Stimulated activated CD8-positive, alpha-beta memory T cell treated with anti-CD3 and anti-CD28 coated beads, Interleukin-4, amount 100 ng/mL, for 4 hours (primary cell): ENCODE results near the gene MKNK1.
A peak's percentile ranks its signal among the peaks of the same experiment; 100 is the strongest.

Experiments
- DNase-seq, 2 donors: peaks; one replicate each; pipeline ENCODE4 v3.0.0-alpha.2; 2020; ENCODE audit warnings: low read depth in 2 of 2, low spot score in 1 of 2

The MKNK1 gene

GRCh38 chr1:46544561-46545240, 59.4 kb downstream of the MKNK1 start:
- no peak for DNase-seq

- no peak for DNase-seq
Measured at GRCh38 chr1:46543761-46544560, 60.1 kb downstream of the MKNK1 start.

- DNase-seq, result no peak
Measured at GRCh38 chr1:46543382-46543760, 60.7 kb downstream of the MKNK1 start.

- DNase-seq, result no peak
Measured at GRCh38 chr1:46539972-46540371, 64.1 kb downstream of the MKNK1 start.

GRCh38 chr1:46538147-46538546, 65.9 kb downstream of the MKNK1 start:
- DNase-seq, result no peak

GRCh38 chr1:46537651-46538050, 66.4 kb downstream of the MKNK1 start:
- no peak for DNase-seq

- no peak for DNase-seq
Measured at GRCh38 chr1:46536527-46536926, 67.5 kb downstream of the MKNK1 start.

GRCh38 chr1:46535063-46535462, 69.0 kb downstream of the MKNK1 start:
- no peak for DNase-seq

GRCh38 chr1:46533179-46533864, 70.7 kb downstream of the MKNK1 start:
- peak in 1 of 2 donors; percentile 23 for DNase-seq

- peak; percentile 45 to 49 for DNase-seq
Measured at GRCh38 chr1:46532498-46533178, 71.4 kb downstream of the MKNK1 start.

GRCh38 chr1:46532095-46532494, 72.0 kb downstream of the MKNK1 start:
- DNase-seq, result no peak

- DNase-seq, result no peak
Measured at GRCh38 chr1:46530791-46531409, 73.2 kb downstream of the MKNK1 start.

- no peak for DNase-seq
Measured at GRCh38 chr1:46530311-46530710, 73.8 kb downstream of the MKNK1 start.

- no peak for DNase-seq
Measured at GRCh38 chr1:46529031-46529630, 74.9 kb downstream of the MKNK1 start.

- no peak for DNase-seq
Measured at GRCh38 chr1:46528297-46528955, 75.6 kb downstream of the MKNK1 start.

- peak; percentile 39 to 50 for DNase-seq
Measured at GRCh38 chr1:46527474-46528296, 76.4 kb downstream of the MKNK1 start.

GRCh38 chr1:46526691-46527291, 77.3 kb downstream of the MKNK1 start:
- DNase-seq, result no peak

- no peak for DNase-seq
Measured at GRCh38 chr1:46526013-46526690, 77.9 kb downstream of the MKNK1 start.
